Heart left ventricle (tissue), 13 donors: ENCODE results near the gene TNIP1.

Source experiments
- POLR2A ChIP-seq, 2 donors: fragments of 450-650 bp; IDR thresholded peaks; one replicate each; pipeline ENCODE4 v1.6.1; 2017; ENCODE audit warnings: antibody characterized with exemption in 2 of 2, mild to moderate bottlenecking in 2 of 2, moderate library complexity in 2 of 2
- TF ChIP-seq, protein P1 (sequence below), 12 donors: fragments of 200-600 bp; sonication (generic) in 4 of 12; IDR thresholded peaks; one replicate each; pipeline versions ENCODE4 v1.5.0 to v1.8.0; 2018 to 2022; ENCODE audit warnings: antibody characterized with exemption in 12 of 12, mild to moderate bottlenecking in 5 of 12
- donor health status: ischemic (EF 13 %, LVEDD 7.1; RV severe dilation, severe dysfunction).
- donor health status: DM: no; HTN: yes; CAD: no.
- donor health status: DM: no; HTN: no; CAD: no.
- donor health status: ischemic (EF 25% LVEDD 6.9; RV normal size, moderate dysfunction).
- donor health status: ischemic (EF 25% LVEDD 5.7; RV mildly dilated, moderate dysfunction).
- donor health status: ischemic (EF 35%, LVEDD 5.7; RV mildly dilated, moderate dysfunction).
- donor health status: nonischemic (EF 11% LVEDD 7.7; RV severe dilation, severe dysfunction).
- donor health status: DM: yes; HTN: yes; CAD: no.
- donor health status: PGD.
- donor health status: ischemic (EF 29% LVEDD 5.4; RV normal size, mild dysfunction).
- donor health status: nonischemic (EF 23%, LVEDD 6.1; RV moderate dilation, normal function).

- TF ChIP-seq, protein P1, sequence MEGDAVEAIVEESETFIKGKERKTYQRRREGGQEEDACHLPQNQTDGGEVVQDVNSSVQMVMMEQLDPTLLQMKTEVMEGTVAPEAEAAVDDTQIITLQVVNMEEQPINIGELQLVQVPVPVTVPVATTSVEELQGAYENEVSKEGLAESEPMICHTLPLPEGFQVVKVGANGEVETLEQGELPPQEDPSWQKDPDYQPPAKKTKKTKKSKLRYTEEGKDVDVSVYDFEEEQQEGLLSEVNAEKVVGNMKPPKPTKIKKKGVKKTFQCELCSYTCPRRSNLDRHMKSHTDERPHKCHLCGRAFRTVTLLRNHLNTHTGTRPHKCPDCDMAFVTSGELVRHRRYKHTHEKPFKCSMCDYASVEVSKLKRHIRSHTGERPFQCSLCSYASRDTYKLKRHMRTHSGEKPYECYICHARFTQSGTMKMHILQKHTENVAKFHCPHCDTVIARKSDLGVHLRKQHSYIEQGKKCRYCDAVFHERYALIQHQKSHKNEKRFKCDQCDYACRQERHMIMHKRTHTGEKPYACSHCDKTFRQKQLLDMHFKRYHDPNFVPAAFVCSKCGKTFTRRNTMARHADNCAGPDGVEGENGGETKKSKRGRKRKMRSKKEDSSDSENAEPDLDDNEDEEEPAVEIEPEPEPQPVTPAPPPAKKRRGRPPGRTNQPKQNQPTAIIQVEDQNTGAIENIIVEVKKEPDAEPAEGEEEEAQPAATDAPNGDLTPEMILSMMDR (IDR thresholded peaks at IDR 0.05) = no peak
- TF ChIP-seq POLR2A (IDR thresholded peaks at IDR 0.05) = no peak
Measured at GRCh38 chr5:151094030-151094851, 13.4 kb upstream of the TNIP1 start.
